HG02938 (cell line): ENCODE results near the gene DLL3.

Experiments used
- ATAC-seq: cut with Tn5 transposase; IDR thresholded peaks from one replicate; pipeline ENCODE4 v1.9.1; 2021; ENCODE audit warnings: mild to moderate bottlenecking, moderate library complexity; ENCODE audit not compliant: unreplicated experiment

DLL3 gene

GRCh38 chr19:39515551-39516191 is 16.9 kb downstream of the DLL3 start:
- no peak for ATAC-seq

DNA sequence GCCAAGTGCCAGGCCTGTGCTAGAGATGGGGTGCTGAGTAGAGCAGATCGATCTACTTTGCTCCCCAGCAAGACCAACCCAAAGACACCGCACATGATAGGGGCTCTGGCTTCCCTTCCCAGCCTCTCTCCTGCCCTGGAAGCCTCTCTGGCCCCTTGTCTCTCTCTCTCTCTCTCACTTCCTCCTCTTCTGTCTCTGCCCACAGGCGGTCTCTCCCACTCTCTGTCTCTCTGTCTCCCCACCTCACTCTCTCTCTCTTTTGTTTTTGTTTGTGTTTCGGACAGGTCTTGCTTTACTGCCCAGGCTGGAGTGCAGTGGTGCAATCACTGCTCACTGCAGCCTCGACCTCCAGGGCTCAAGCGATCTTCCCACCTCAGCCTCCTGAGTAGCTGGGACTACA is 17.5 kb downstream of the DLL3 start:
- no peak for ATAC-seq

- no peak for ATAC-seq
Measured at GRCh38 chr19:39517432-39517831, 18.7 kb downstream of the DLL3 start.

DNA sequence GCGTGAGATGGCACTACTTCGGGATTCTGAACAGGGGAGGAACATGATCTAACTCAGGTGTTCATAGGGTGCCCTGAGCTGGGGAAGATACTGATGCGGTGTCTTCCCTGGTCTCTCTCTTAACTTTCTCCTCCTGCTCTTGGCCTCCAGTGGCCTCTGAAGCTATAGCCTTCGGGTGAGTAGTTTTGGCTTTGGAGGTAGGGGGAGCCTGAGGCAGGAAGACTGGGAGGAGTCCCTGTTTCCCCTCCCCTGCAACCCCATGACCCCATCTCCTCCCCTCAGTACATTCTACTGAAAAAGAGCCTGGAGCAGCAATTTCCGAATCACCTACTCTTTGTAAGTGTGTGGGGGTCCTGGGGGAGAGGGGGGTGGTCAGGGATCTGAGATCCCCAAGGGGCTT is 19.7 kb downstream of the DLL3 start:
- ATAC-seq = no peak

GRCh38 chr19:39518975-39519374 is 20.2 kb downstream of the DLL3 start:
- no peak for ATAC-seq

GRCh38 chr19:39520541-39521484 is 22.1 kb downstream of the DLL3 start:
- no peak for ATAC-seq

- no peak for ATAC-seq
Measured at GRCh38 chr19:39524495-39524894, 25.7 kb downstream of the DLL3 start.

- ATAC-seq = no peak
Measured at GRCh38 chr19:39525205-39525604, 26.5 kb downstream of the DLL3 start.

GRCh38 chr19:39531834-39532232 is 33.1 kb downstream of the DLL3 start:
- ATAC-seq = no peak

DNA sequence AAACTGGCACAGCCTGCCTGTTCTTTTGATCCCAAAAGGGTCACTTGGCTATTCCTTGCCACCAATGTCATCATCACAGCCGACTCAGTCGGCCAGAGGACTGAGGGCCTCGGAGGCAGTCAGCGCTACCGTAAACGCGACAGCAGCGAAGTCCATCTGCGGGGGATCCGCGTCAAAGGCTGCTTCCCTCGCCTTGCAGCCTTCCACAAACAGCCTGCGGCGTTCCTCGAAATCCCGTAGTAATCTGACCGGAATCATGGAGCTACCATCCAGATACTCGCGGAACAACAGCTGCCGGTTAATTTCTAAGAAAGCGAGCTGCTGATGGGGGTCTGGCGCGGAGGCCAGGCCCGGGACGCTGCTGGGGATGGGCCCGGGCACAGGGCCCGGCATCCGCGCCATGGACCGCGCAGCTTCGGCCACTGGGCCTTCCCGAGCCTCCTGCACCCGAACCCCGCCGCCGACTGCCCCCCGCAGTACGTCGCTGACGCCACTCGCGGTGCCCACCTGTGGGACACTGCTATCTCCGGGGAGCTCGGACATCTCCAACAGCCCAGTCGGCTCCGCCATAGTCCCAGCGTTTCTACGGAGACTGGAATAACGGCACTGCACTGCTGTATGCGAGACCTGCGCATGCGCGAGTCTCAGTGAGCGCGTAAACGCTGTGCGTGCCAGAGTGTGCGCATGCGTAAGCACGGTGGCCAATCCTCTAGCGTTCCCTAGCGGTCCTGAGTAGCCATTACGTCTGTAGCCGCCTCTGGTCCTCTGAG is 33.7 kb downstream of the DLL3 start, which contains the start of gene EID2B:
Gene EID2B (minus strand): TSS at position 620 of the 770 bp plus-strand sequence. CDS start 50 bp downstream, at position 570.
- peak; percentile 87 for ATAC-seq

GRCh38 chr19:39533003-39533512 is 34.3 kb downstream of the DLL3 start:
- ATAC-seq = peak; percentile 14

DNA sequence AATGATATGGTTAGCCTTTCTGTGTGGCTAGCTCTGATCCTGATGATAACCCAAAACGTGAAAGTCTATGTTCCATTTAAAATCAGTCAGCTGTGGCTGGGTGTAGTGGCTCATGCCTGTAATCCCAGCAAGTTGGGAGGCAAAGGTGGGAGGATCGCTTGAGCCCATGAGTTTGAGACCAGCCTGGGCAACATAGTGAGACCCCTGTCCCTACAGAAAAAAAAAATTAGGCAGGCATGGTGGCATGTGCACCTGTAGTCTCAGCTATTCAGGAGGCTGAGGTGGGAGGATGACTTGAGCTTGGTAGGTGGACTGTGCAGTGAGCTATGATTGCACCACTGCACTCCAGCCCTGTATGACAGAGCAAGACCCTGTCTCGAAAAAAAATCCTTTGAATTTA is 35.0 kb downstream of the DLL3 start:
- no peak for ATAC-seq

DNA sequence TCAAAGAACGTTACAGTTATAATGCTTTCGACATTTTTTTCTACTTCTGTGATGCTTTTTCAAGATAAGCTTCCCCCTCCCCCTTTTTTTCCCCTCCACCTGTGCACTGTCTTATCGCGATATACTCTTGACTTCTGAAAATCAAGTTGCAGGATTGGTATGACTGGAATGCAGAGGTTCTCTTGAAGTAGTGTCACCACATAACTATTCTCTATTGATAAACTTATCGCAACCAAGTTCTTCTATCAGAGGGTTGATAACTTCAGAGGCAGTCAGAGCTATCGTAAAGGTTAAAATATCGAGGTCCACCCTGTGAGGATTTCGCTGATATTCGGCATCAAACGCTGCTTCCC is 40.4 kb downstream of the DLL3 start:
- no peak for ATAC-seq

GRCh38 chr19:39539518-39540332 is 41.0 kb downstream of the DLL3 start, which contains the start of gene EID2:
EID2 (minus strand) TSS chr19:39540161; CDS start chr19:39540079, 82 bp downstream.
- ATAC-seq = peak; percentile 91

DNA sequence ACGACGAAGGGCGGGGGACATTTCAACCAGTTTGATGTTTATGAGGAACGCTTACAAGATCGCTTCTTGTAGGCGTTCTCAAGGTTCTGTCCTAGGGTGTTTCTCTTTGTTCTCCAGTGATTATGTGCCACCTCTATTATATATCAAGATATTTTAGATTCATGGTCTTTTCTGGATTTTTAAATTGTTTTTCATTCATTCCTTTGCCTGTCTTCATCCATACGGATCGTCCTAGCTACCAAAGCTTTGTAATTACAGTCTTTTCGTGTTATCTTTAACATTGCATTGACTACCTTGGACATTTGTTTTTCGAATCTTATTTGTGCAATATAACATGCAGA is 41.6 kb downstream of the DLL3 start:
- ATAC-seq = no peak

- no peak for ATAC-seq
Measured at GRCh38 chr19:39542206-39542605, 43.5 kb downstream of the DLL3 start.

DNA sequence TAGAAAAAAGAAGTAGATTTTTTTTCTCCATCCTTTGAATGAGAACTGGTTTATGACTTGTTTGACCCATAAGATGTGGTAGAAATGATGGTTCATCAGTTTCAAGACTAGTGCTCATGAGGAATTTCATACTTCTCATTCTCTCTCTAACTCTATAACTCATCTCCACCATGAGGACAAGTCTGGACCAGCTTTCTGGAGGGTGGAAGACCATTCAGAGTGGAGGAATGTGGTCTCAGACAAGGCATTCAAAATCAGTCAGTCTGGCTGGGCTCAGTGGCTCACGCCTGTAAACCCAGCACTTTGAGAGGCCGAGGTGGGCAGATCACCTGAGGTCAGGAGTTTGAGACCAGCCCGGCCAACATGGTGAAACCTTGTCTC is 44.7 kb downstream of the DLL3 start:
- ATAC-seq = no peak

DNA sequence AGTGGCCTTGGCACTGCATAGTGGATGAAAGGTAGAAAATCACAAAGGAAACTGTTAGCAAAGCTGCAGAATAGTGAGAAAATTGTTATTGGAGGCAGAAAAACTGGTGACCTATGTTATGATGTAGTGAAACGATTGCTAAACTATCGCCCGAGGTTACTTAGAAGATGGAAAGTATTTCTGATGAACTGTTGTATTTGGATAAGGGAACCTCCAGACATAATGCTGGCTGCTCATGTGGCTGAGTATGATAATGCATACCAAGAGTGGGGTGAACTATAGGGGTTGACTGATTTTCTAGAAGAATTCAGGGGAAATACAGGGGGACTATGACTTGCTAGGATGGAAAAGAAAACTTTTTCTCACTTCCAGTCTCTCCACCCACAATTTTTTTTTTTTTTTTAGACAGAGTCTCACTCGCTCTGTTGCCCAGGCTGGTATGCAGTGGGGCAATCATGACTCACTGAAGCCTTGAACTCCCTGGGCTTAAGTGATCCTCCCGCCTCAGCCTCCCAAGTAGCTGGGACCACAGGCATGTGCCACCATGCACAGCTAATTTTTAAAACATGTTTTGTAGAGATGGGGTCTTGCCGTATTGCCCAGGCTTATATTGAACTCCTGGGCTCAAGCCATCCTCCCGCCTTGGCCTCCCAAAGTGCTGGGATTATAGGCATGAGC is 45.6 kb downstream of the DLL3 start:
- no peak for ATAC-seq

DNA sequence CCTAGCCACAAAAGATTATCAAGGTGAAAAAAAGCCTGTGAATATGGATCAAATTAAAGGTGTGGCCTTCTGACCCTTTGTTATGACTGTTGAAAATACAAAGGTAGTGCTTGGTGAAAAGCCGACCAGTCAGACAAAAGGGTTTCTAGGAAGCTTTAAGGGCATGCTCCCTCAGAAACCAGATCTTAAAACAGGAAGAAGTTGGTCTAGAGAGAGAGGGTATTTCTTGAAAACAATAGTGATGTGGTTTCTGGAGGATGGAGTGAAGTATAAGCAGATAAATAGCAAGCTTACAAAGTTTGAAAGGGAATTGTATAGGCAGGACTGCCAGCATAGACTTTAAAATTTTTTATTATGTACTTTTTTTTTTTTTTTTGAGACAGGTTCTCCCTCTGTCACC is 46.2 kb downstream of the DLL3 start:
- ATAC-seq = no peak

DNA sequence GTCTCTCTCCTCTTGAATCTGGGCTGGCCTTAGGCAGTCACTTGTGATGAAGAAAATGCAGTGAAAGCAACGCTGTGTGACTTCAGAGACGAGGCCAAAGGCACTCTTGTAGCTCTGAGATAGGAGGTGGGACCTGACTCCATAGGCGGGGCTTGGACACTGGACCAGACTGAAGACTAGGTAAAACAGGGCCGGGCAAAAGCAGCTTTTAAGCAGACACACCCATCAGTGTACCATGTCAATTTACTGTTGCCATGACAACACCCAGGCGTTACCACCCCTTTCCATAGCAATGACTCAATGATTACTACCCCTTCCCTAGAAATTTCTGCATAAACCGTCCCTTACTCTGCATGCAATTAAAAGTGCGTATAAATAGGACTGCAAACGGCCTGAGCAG is 47.9 kb downstream of the DLL3 start:
- no peak for ATAC-seq
